Prostate gland (tissue), 2 donors: Measurements from ENCODE around the gene ST13.

Experiments used
- CTCF ChIP-seq, 4 experiments: fragments of 200-600 bp in 2 of 4; fragments of 450-650 bp in 2 of 4; sonication (generic) in 2 of 4; IDR thresholded peaks; 1 replicate in 3 of 4; 2 replicates in 1 of 4; pipeline ENCODE4 v1.5.1; 2016 to 2019; ENCODE audit warnings: antibody characterized with exemption in 4 of 4, mild to moderate bottlenecking in 2 of 4, moderate library complexity in 2 of 4
- POLR2A ChIP-seq: fragments of 450-650 bp; IDR thresholded peaks from one replicate; pipeline ENCODE4 v1.6.1; 2016; ENCODE audit warnings: antibody characterized with exemption, mild to moderate bottlenecking
- POLR2AphosphoS5 ChIP-seq: sonication (generic); formaldehyde crosslinking; IDR thresholded peaks from one replicate; pipeline ENCODE4 v1.6.1; 2017; ENCODE audit warnings: antibody characterized with exemption

GRCh38 chr22:40803321-40803720 is 53.1 kb downstream of the ST13 start:
- TF ChIP-seq CTCF (IDR thresholded peaks at IDR 0.05) (no peak), POLR2AphosphoS5 (no peak), POLR2A (no peak)
